CD4-positive, alpha-beta T cell (primary cell): ENCODE data around the gene CD46. TPM values are rescaled to one million over a fixed set of nuclear protein-coding genes. Genes with fewer than 3 reads are reported as not detected.

Experiments
- ATAC-seq: fragments of 200-7000 bp; cut with Tn5 transposase; one replicate; pipeline ENCODE4 v1.10.0; 2022; ENCODE audit warnings: mild to moderate bottlenecking; ENCODE audit not compliant: poor library complexity
- CTCF ChIA-PET: fragments of 350-600 bp; sonication (Branson Sonifier 250); formaldehyde crosslinking; loops from one replicate; lab custom pipeline; 2021; ENCODE audit warnings: antibody characterized with exemption, inconsistent platforms; lab: Charles Lee
- POLR2A ChIA-PET: fragments of 350-600 bp; sonication (Branson Sonifier 250); formaldehyde crosslinking; loops from one replicate; lab custom pipeline; 2021; ENCODE audit warnings: antibody characterized with exemption, inconsistent platforms; lab: Charles Lee
- DNase-seq, 14 experiments: peaks; one replicate each; pipeline ENCODE4 v3.0.0-alpha.2; 2013 to 2020; ENCODE audit warnings: mixed read lengths in 2 of 14
- H3K27ac ChIP-seq, 2 donors: one replicate each; pipeline versions ENCODE4 v1.5.1 to v1.7.0; 2013; ENCODE audit warnings: low read length in 2 of 2, low read depth in 1 of 2, mild to moderate bottlenecking in 1 of 2
- H3K27me3 ChIP-seq, 2 experiments: 1 replicate in 1 of 2; 2 replicates in 1 of 2; pipeline versions ENCODE4 v1.6.1 to v1.7.0; 2013; ENCODE audit warnings: low read length in 2 of 2, control low read depth in 1 of 2, mild to moderate bottlenecking in 1 of 2, moderate library complexity in 1 of 2; ENCODE audit not compliant: insufficient read depth in 2 of 2, control insufficient read depth in 1 of 2
- H3K36me3 ChIP-seq: one replicate; pipeline ENCODE4 v1.6.1; 2013; ENCODE audit warnings: low read length, control low read depth; ENCODE audit not compliant: insufficient read depth
- H3K4me1 ChIP-seq: one replicate; pipeline ENCODE4 v1.6.1; 2013; ENCODE audit warnings: low read length, control low read depth; ENCODE audit not compliant: insufficient read depth
- H3K4me3 ChIP-seq: one replicate; pipeline ENCODE4 v1.5.1; 2013; ENCODE audit warnings: mild to moderate bottlenecking, low read length, moderate library complexity
- H3K9me3 ChIP-seq, 2 experiments: 1 replicate in 1 of 2; 2 replicates in 1 of 2; pipeline versions ENCODE4 v1.6.1 to v1.7.0; 2013; ENCODE audit warnings: low read length in 2 of 2, mild to moderate bottlenecking in 2 of 2, control low read depth in 1 of 2, moderate library complexity in 1 of 2; ENCODE audit not compliant: control insufficient read depth in 1 of 2, insufficient read depth in 1 of 2
- H3K27ac Mint-ChIP-seq: one replicate; pipeline ENCODE4 v1.8.0; 2020; ENCODE audit warnings: mixed read lengths
- H3K27me3 Mint-ChIP-seq: one replicate; pipeline ENCODE4 v1.8.0; 2021; ENCODE audit warnings: mixed read lengths
- H3K36me3 Mint-ChIP-seq: one replicate; pipeline ENCODE4 v1.8.0; 2021; ENCODE audit warnings: low read depth, mixed read lengths
- H3K4me1 Mint-ChIP-seq: one replicate; pipeline ENCODE4 v1.8.0; 2021; ENCODE audit warnings: low read depth, mixed read lengths
- H3K4me3 Mint-ChIP-seq: one replicate; pipeline ENCODE4 v1.8.0; 2020; ENCODE audit warnings: mild to moderate bottlenecking, mixed read lengths
- H3K9me3 Mint-ChIP-seq: one replicate; pipeline ENCODE4 v1.8.0; 2020; ENCODE audit warnings: mixed read lengths
- intact Hi-C, 2 experiments: fragments of 100-400 bp; cut with DNase I in 1 of 2; cut with micrococcal nuclease in 1 of 2; formaldehyde crosslinking; loops; one replicate each; pipeline versions ENCODE4 v1.15.1 to v1.9.0; 2023 to 2025; cut with DNase I, micrococcal nuclease
- total RNA-seq, 174 experiments: library from RNA in 2 of 174; stranded (reverse) in 2 of 174; gene quantifications; one replicate each; pipeline ENCODE4 v1.2.3 and lab custom pipeline; 2021 to 2026
- TF ChIP-seq, protein P1 (sequence below): fragments of 200-600 bp; IDR thresholded peaks from one replicate; pipeline ENCODE4 v1.8.0; 2022; ENCODE audit warnings: antibody characterized with exemption, mild to moderate bottlenecking

The CD46 gene
- total RNA-seq, 2 experiments from 2014 or later: 111 to 115 TPM

DNA sequence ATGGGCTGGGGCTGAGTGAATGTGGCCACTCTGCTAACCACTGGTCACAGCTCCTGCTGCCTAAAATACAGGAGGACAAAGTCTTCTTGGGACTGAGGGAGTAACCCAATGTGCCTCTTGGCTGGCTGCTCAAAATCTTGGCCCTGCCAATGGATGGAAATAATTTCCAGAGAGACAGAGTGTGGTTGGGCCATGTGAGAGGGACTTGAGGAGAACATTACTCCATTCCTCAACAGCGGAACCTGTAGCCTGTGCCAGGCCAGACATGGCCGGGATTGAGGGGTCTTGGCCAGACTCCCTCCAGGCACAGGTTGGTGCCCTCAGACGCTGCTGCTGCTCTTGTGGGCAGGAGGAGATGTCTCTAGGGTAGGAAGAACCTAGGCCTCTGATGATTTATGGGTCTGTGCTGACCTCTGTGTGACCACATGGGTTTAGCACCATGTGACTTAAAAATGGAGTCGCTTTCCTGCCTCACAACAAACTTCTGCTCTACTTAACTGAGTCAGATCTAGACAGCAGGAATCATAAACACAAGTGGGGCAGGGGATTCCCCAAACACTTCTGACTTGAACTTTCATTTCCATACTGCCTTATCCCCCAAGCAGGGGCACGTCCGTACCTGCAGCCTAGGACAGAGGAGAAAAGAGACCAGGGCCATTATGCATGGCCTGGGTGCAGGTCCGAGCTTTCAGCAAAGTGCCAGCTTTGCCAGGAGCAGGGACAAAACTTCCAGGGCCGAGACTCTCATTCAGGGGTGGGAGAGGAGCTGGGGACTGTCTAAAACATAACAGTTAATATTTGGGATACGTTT lies 79.9 kb downstream of the CD46 start:
- peaks cover 4% of the 10 kb centered on the region for H3K36me3 ChIP-seq
- H3K4me3 ChIP-seq: no peak overlapping the region
- H3K4me1 Mint-ChIP-seq: peaks cover 96% of the 10 kb centered on the region
- peak overlapping the region; percentile 53 to 58 for H3K27ac ChIP-seq
- H3K27ac Mint-ChIP-seq: peak overlapping the region; percentile 95
- H3K9me3 ChIP-seq: no peaks in the 10 kb centered on the region
- H3K27me3 ChIP-seq: no peaks in the 10 kb centered on the region
- peak in 6 of 14 experiments; percentile 18 to 80 (median 58) for DNase-seq
- peaks cover 13% of the 10 kb centered on the region for H3K36me3 Mint-ChIP-seq
- CTCF ChIA-PET: interaction anchor here (1.0 to 6.6 kb wide), 4 partner anchors 39 to 131 kb away, joined by 4 to 131 read pairs (median 25); no protein-coding TSS in a partner anchor
- intact Hi-C loops: loop anchor here in 1 of 2 experiments (2.0 kb wide), 1 partner anchor 17 kb away; no protein-coding TSS in a partner anchor
- peaks cover 76% of the 10 kb centered on the region for H3K4me1 ChIP-seq
- no peaks in the 10 kb centered on the region for H3K27me3 Mint-ChIP-seq
- TF ChIP-seq, protein P1, sequence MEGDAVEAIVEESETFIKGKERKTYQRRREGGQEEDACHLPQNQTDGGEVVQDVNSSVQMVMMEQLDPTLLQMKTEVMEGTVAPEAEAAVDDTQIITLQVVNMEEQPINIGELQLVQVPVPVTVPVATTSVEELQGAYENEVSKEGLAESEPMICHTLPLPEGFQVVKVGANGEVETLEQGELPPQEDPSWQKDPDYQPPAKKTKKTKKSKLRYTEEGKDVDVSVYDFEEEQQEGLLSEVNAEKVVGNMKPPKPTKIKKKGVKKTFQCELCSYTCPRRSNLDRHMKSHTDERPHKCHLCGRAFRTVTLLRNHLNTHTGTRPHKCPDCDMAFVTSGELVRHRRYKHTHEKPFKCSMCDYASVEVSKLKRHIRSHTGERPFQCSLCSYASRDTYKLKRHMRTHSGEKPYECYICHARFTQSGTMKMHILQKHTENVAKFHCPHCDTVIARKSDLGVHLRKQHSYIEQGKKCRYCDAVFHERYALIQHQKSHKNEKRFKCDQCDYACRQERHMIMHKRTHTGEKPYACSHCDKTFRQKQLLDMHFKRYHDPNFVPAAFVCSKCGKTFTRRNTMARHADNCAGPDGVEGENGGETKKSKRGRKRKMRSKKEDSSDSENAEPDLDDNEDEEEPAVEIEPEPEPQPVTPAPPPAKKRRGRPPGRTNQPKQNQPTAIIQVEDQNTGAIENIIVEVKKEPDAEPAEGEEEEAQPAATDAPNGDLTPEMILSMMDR: no peak
- H3K9me3 Mint-ChIP-seq: no peaks in the 10 kb centered on the region
- peak; percentile 74 for ATAC-seq
- H3K4me3 Mint-ChIP-seq: peak overlapping the region; percentile 74
- POLR2A ChIA-PET: interaction anchor here (1.3 to 6.6 kb wide), 4 partner anchors 8 to 36 kb away, joined by 3 to 76 read pairs (median 17); no protein-coding TSS in a partner anchor

DNA sequence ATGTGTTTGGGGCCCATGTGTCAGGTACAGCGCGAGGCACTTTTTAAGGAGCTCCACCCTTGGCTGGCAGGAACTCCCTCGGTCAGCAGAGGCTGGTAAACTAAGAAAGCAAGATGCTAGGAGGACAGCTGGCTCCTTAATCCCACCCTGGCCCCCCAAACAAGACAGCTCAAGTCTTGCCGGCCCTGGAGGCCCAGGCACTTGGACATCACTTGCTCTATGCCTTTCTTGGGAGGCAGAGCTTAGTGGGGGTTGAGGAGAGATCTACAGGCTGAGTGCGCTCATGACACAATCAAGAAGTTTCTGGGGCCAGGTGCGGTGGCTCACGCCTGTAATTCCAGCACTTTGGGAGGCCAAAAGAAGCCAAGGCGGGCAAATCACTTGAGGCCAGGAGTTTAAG lies 80.9 kb downstream of the CD46 start:
- no peak overlapping the region for H3K4me3 ChIP-seq
- intact Hi-C loops: loop anchor here in 1 of 2 experiments (2.0 kb wide), 1 partner anchor 16 kb away; no protein-coding TSS in a partner anchor
- H3K27me3 ChIP-seq: no peaks in the 10 kb centered on the region
- Mint-ChIP-seq H3K9me3 (no peaks in the 10 kb centered on the region), H3K4me3 (peak overlapping the region; percentile 74), H3K36me3 (peaks cover 21% of the 10 kb centered on the region), H3K27me3 (no peaks in the 10 kb centered on the region), H3K4me1 (peaks cover 100% of the 10 kb centered on the region), H3K27ac (peak overlapping the region; percentile 95)
- no peaks in the 10 kb centered on the region for H3K9me3 ChIP-seq
- DNase-seq (no peak), ATAC-seq (no peak)
- peaks cover 9% of the 10 kb centered on the region for H3K36me3 ChIP-seq
- CTCF ChIA-PET: interaction anchor here (1.0 to 4.4 kb wide), 6 partner anchors 9 to 130 kb away, joined by 3 to 42 read pairs (median 5); no protein-coding TSS in a partner anchor
- H3K4me1 ChIP-seq: peaks cover 76% of the 10 kb centered on the region
- TF ChIP-seq, protein P1: no peak
- POLR2A ChIA-PET: interaction anchor here (1.3 to 2.5 kb wide), 4 partner anchors 9 to 35 kb away, joined by 3 to 20 read pairs (median 9); no protein-coding TSS in a partner anchor
- H3K27ac ChIP-seq: peak overlapping the region; percentile 53 to 58

DNA sequence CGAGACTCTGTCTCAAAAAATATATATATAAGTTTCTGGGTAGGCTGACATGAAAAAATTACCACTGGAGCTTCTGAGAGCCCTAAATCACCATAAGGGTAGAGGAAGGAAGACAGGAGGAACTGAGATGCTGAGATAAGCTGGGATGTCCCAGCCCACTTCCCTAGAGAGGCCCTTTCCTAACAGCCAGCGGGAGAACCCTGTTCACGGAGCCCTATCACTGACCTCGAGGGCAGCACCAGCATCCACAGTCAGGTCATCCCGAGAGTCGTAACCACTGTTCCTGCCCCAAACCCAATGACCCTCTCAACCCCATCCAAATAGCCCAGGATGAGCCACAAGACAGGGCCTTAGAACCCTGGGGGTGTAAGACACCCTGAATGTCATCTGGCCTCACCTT lies 81.5 kb downstream of the CD46 start:
- Mint-ChIP-seq H3K27me3 (no peaks in the 10 kb centered on the region), H3K36me3 (peaks cover 21% of the 10 kb centered on the region), H3K27ac (peak overlapping the region; percentile 95), H3K9me3 (no peaks in the 10 kb centered on the region), H3K4me3 (no peak overlapping the region), H3K4me1 (peaks cover 100% of the 10 kb centered on the region)
- Histone ChIP-seq H3K4me3 (no peak overlapping the region), H3K36me3 (peaks cover 11% of the 10 kb centered on the region), H3K27ac (peak overlapping the region; percentile 26 to 32), H3K9me3 (no peaks in the 10 kb centered on the region), H3K4me1 (peaks cover 76% of the 10 kb centered on the region), H3K27me3 (no peaks in the 10 kb centered on the region)
- TF ChIP-seq, protein P1: no peak
- ChIA-PET CTCF (interaction anchor here (0.7 to 4.4 kb wide), 6 partner anchors 9 to 52 kb away, joined by 3 to 42 read pairs (median 5); no protein-coding TSS in a partner anchor), POLR2A (interaction anchor here (1.1 to 2.5 kb wide), 4 partner anchors 10 to 41 kb away, joined by 4 to 20 read pairs (median 10); no protein-coding TSS in a partner anchor)
- DNase-seq: no peak
- intact Hi-C loops: loop anchor here in 1 of 2 experiments (2.0 kb wide), 1 partner anchor 15 kb away; no protein-coding TSS in a partner anchor
- no peak for ATAC-seq
